Peyer's patch (tissue), 4 donors: ENCODE results near the gene MAP2K5.

Experiments
- CTCF ChIP-seq, 6 experiments: fragments of 450-650 bp in 4 of 6; fragments of 200-600 bp in 2 of 6; sonication (generic) in 1 of 6; IDR thresholded peaks; one replicate each; pipeline ENCODE4 v1.5.1; 2017 to 2019; ENCODE audit warnings: antibody characterized with exemption in 6 of 6, mild to moderate bottlenecking in 3 of 6, moderate library complexity in 1 of 6
- POLR2A ChIP-seq, 2 donors: fragments of 450-650 bp; IDR thresholded peaks; one replicate each; pipeline ENCODE4 v1.5.1; 2017; ENCODE audit warnings: antibody characterized with exemption in 2 of 2, mild to moderate bottlenecking in 2 of 2, moderate library complexity in 2 of 2

GRCh38 chr15:67531379-67531914, 11.1 kb upstream of the MAP2K5 start:
- TF ChIP-seq CTCF (IDR thresholded peaks at IDR 0.05) (no peak), POLR2A (IDR thresholded peaks at IDR 0.05) (no peak)
